WTC11 (cell line): ENCODE results near the gene ZNF236. TPM values are rescaled to one million over a fixed set of nuclear protein-coding genes. Genes with fewer than 3 reads are reported as not detected.
"Not testable (repeated sequence)": the region's sequence is repeated elsewhere in the genome, so short reads cannot be mapped to it uniquely, and the experiment has no call there.

ENCODE experiments used
- ATAC-seq: fragments of 200-7000 bp; cut with Tn5 transposase; 2 replicates; pipeline ENCODE4 v1.10.0; 2021; ENCODE audit warnings: mild to moderate bottlenecking, moderate library complexity
- CTCF ChIA-PET: fragments of 300-600 bp; sonication (Branson Sonifier 250); formaldehyde crosslinking; loops from one replicate; lab custom pipeline; 2021; ENCODE audit warnings: antibody characterized with exemption; lab: Charles Lee
- POLR2A ChIA-PET: fragments of 350-600 bp; sonication (Branson Sonifier 250); formaldehyde crosslinking; loops from one replicate; lab custom pipeline; 2021; ENCODE audit warnings: antibody characterized with exemption; lab: Charles Lee
- DNase-seq: peaks from one replicate; pipeline ENCODE4 v3.0.0; 2021; ENCODE audit warnings: low spot score
- H3K27ac Mint-ChIP-seq: 2 replicates; pipeline ENCODE4 v1.8.0; 2021; ENCODE audit warnings: mixed read lengths
- H3K27me3 Mint-ChIP-seq: 2 replicates; pipeline ENCODE4 v1.8.0; 2021; ENCODE audit warnings: low read depth, mild to moderate bottlenecking, moderate library complexity, mixed read lengths
- H3K36me3 Mint-ChIP-seq: 2 replicates; pipeline ENCODE4 v1.8.0; 2021; ENCODE audit warnings: mixed read lengths
- H3K4me1 Mint-ChIP-seq: 2 replicates; pipeline ENCODE4 v1.8.0; 2022; ENCODE audit warnings: mixed read lengths
- H3K4me3 Mint-ChIP-seq: 2 replicates; pipeline ENCODE4 v1.8.0; 2021; ENCODE audit warnings: mild to moderate bottlenecking, moderate library complexity, mixed read lengths
- H3K9me3 Mint-ChIP-seq: 2 replicates; pipeline ENCODE4 v1.8.0; 2021; ENCODE audit warnings: mixed read lengths
- CREB1 ChIP-seq: sonication (generic); formaldehyde crosslinking; IDR thresholded peaks from 2 replicates; pipeline ENCODE4 v1.8.0; 2023; ENCODE audit warnings: mild to moderate bottlenecking, missing genetic modification reagents
- ETV6 ChIP-seq: sonication (generic); formaldehyde crosslinking; IDR thresholded peaks from 2 replicates; pipeline ENCODE4 v1.8.1; 2022; ENCODE audit warnings: mild to moderate bottlenecking, missing genetic modification reagents
- FOXJ3 ChIP-seq: sonication (generic); formaldehyde crosslinking; IDR thresholded peaks from 2 replicates; pipeline ENCODE4 v1.9.0; 2021; ENCODE audit warnings: missing genetic modification reagents, mild to moderate bottlenecking, borderline replicate concordance
- FOXP1 ChIP-seq: sonication (generic); formaldehyde crosslinking; IDR thresholded peaks from 2 replicates; pipeline ENCODE4 v1.8.0; 2022; ENCODE audit warnings: missing genetic modification reagents, mild to moderate bottlenecking, moderate library complexity, borderline replicate concordance
- IRF2 ChIP-seq: sonication (generic); formaldehyde crosslinking; IDR thresholded peaks from 2 replicates; pipeline ENCODE4 v1.8.0; 2022; ENCODE audit warnings: low read depth, missing genetic modification reagents, borderline replicate concordance
- KAT7 ChIP-seq: sonication (generic); formaldehyde crosslinking; IDR thresholded peaks from 2 replicates; pipeline ENCODE4 v1.8.1; 2023; ENCODE audit warnings: missing genetic modification reagents, mild to moderate bottlenecking, borderline replicate concordance
- MYBL2 ChIP-seq: sonication (generic); formaldehyde crosslinking; IDR thresholded peaks from 2 replicates; pipeline ENCODE4 v1.8.1; 2023; ENCODE audit warnings: mild to moderate bottlenecking, moderate library complexity, missing genetic modification reagents
- NFATC4 ChIP-seq: fragments of 250-450 bp; sonication (Bioruptor Pico); IDR thresholded peaks from 2 replicates; pipeline ENCODE4 v1.9.0; 2021; ENCODE audit warnings: mild to moderate bottlenecking
- NFE2L1 ChIP-seq: sonication (generic); formaldehyde crosslinking; IDR thresholded peaks from 2 replicates; pipeline ENCODE4 v1.8.1; 2023; ENCODE audit warnings: missing genetic modification reagents
- ZNF138 ChIP-seq: sonication (generic); formaldehyde crosslinking; conservative IDR thresholded peaks from 2 replicates; pipeline ENCODE4 v1.8.1; 2022; ENCODE audit warnings: mild to moderate bottlenecking, moderate library complexity, missing genetic modification reagents
- ZNF219 ChIP-seq: sonication (generic); formaldehyde crosslinking; IDR thresholded peaks from 2 replicates; pipeline ENCODE4 v1.8.0; 2023; ENCODE audit warnings: missing genetic modification reagents, mild to moderate bottlenecking, borderline replicate concordance
- ZNF232 ChIP-seq: sonication (generic); formaldehyde crosslinking; IDR thresholded peaks from 2 replicates; pipeline ENCODE4 v1.8.0; 2022; ENCODE audit warnings: mild to moderate bottlenecking, missing genetic modification reagents
- ZNF317 ChIP-seq: sonication (generic); formaldehyde crosslinking; IDR thresholded peaks from 2 replicates; pipeline ENCODE4 v1.8.1; 2023; ENCODE audit warnings: low read depth, mild to moderate bottlenecking, moderate library complexity, missing genetic modification reagents, borderline replicate concordance
- ZNF396 ChIP-seq: fragments of 250-450 bp; sonication (Bioruptor Pico); IDR thresholded peaks from 2 replicates; pipeline ENCODE4 v1.8.0; 2021; ENCODE audit warnings: mild to moderate bottlenecking, moderate library complexity, borderline replicate concordance
- ZNF423 ChIP-seq: fragments of 250-450 bp; sonication (Bioruptor Pico); IDR thresholded peaks from 2 replicates; pipeline ENCODE4 v2.1.2; 2022; ENCODE audit warnings: mild to moderate bottlenecking, moderate library complexity
- total RNA-seq: library from RNA; stranded (reverse); gene quantifications from 3 replicates; pipeline ENCODE4 v1.2.3, GENCODE V29; 2021
- TF ChIP-seq, protein P1 (sequence below): sonication (generic); formaldehyde crosslinking; IDR thresholded peaks from 2 replicates; pipeline ENCODE4 v1.8.1; 2023; ENCODE audit warnings: mild to moderate bottlenecking, missing genetic modification reagents, moderate library complexity
- TF ChIP-seq, protein P2 (sequence below): fragments of 250-450 bp; sonication (Bioruptor Pico); IDR thresholded peaks from 2 replicates; pipeline ENCODE4 v1.8.0; 2021; ENCODE audit warnings: mild to moderate bottlenecking
- TF ChIP-seq, protein P3 (sequence below): sonication (generic); formaldehyde crosslinking; conservative IDR thresholded peaks from 2 replicates; pipeline ENCODE4 v1.8.1; 2023; ENCODE audit warnings: mild to moderate bottlenecking, low read depth, missing genetic modification reagents, moderate library complexity
- TF ChIP-seq, protein P4 (sequence below): sonication (generic); formaldehyde crosslinking; IDR thresholded peaks from 2 replicates; pipeline ENCODE4 v1.8.1; 2023; ENCODE audit warnings: mild to moderate bottlenecking, missing genetic modification reagents
- TF ChIP-seq, protein P5 (sequence below): sonication (generic); formaldehyde crosslinking; IDR thresholded peaks from 2 replicates; pipeline ENCODE4 v1.8.1; 2023; ENCODE audit warnings: mild to moderate bottlenecking, missing genetic modification reagents, moderate library complexity
- TF ChIP-seq, protein P6 (sequence below): sonication (generic); formaldehyde crosslinking; conservative IDR thresholded peaks from 2 replicates; pipeline ENCODE4 v1.8.1; 2022; ENCODE audit warnings: mild to moderate bottlenecking, missing genetic modification reagents

Gene ZNF236
- total RNA-seq, 1 experiment from 2014 or later = 19.9 TPM

DNA sequence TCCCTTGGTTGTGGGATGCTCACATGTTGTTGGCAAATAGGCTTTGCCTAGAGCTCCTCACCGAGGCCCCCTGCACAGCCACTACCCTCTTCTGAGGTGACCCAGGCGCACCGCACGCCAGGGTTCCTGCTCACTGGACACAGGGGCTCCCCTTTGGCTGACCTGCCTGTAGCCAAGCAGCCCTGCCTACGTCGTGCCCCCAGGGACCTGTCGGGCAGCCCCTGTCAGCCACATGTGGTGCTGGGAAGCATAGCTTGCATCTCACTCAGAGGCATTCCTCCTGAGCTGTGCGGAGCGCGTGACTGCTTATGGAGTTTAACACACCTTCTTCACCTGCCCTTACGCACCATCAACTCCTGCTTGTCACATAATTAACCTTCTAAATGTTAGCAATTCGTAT is 116.3 kb downstream of the ZNF236 start:
- H3K4me3 Mint-ChIP-seq = no peak overlapping the region
- H3K36me3 Mint-ChIP-seq = peaks cover 16% of the 10 kb centered on the region
- no peak for DNase-seq
- ATAC-seq = no peak
- no peaks in the 10 kb centered on the region for H3K9me3 Mint-ChIP-seq
- CTCF ChIA-PET = interaction anchor here (1.1 kb wide), 1 partner anchor 15 kb away, joined by 6 read pairs; no protein-coding TSS in a partner anchor
- no peaks in the 10 kb centered on the region for H3K27me3 Mint-ChIP-seq
- POLR2A ChIA-PET = no interaction called here
- TF ChIP-seq FOXJ3 (CRISPR knock-in tag) (no peak), ZNF232 (CRISPR knock-in tag) (no peak), ZNF219 (CRISPR knock-in tag) (no peak), ZNF396 (CRISPR knock-in tag) (no peak), KAT7 (CRISPR knock-in tag) (no peak), FOXP1 (CRISPR knock-in tag) (no peak), ZNF423 (CRISPR knock-in tag) (no peak), ZNF138 (no peak), MYBL2 (CRISPR knock-in tag) (no peak), ZNF317 (CRISPR knock-in tag) (no peak)
- TF ChIP-seq, protein P1, sequence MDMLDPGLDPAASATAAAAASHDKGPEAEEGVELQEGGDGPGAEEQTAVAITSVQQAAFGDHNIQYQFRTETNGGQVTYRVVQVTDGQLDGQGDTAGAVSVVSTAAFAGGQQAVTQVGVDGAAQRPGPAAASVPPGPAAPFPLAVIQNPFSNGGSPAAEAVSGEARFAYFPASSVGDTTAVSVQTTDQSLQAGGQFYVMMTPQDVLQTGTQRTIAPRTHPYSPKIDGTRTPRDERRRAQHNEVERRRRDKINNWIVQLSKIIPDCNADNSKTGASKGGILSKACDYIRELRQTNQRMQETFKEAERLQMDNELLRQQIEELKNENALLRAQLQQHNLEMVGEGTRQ (CRISPR knock-in tag) = no peak
- H3K27ac Mint-ChIP-seq = no peak overlapping the region
- H3K4me1 Mint-ChIP-seq = no peaks in the 10 kb centered on the region

DNA sequence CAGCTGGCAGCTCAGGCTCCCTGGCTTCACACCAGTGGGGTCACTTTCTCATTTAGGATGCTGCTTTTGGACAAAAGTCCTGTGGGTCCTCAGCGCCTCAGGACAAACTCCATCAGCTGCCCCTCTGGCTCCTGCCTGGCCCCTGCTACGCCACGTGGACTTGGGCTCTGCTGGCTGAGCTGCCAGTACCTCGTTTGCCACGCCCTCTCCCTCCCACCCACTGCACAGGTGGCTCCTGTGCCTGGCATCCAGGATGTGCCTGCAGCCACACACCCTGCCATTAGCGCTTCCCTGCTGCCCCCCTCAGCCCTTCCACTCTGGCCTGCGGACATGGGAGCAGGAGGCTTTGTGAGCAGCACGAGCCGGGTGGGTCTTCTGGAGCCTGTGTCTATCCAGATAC is 118.9 kb downstream of the ZNF236 start:
- no peak for TF ChIP-seq ETV6 (CRISPR knock-in tag)
- TF ChIP-seq, all 79 proteins: peak for 0
- Mint-ChIP-seq H3K36me3 (peaks cover 32% of the 10 kb centered on the region), H3K9me3 (peaks cover 13% of the 10 kb centered on the region), H3K27ac (no peak overlapping the region), H3K4me3 (no peak overlapping the region), H3K27me3 (no peaks in the 10 kb centered on the region), H3K4me1 (no peaks in the 10 kb centered on the region)
- POLR2A ChIA-PET = interaction anchor here (0.5 kb wide), 1 partner anchor 19 kb away, joined by 3 read pairs; no protein-coding TSS in a partner anchor
- DNase-seq (no peak), ATAC-seq (no peak)
- CTCF ChIA-PET = interaction anchor here (0.6 kb wide), 1 partner anchor 321 kb away, joined by 3 read pairs; no protein-coding TSS in a partner anchor

DNA sequence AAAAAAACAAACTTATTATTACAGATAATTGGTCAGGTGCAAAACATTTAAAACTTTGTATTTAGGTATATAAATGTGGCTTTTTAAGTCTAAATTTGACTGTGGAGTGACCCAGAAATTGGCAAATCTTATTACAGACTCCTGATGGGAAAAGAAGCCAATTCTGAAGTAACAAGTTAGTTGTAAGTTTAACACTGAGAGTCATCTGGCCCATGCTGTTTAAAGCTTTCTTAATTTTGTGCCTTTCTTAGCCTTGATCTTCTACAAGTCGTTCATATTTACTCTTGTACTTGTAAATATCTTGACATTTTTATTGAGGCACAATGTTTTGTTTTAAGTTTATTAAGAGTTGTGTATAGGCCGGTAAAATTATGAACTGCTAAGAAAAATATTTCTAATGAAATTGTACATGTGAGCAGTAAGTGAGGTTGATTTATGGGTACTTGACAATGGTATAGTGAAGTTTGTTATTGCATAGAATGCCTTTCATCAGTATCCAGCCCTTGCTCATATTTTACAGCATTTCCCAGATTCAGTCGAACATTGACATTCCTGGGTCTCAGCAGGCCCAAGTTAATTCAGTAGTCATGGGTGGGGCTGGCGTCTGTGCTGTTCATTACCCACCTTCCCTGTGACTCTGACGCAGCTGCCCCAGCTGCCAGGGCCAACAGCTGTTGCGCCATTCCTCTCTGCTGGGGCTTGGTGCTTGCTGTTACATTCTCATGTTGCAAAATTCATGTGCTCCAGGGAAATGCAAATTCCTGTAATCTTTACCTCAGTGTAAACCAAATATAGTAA is 121.4 kb downstream of the ZNF236 start:
- no peak overlapping the region for H3K4me3 Mint-ChIP-seq
- ATAC-seq (no peak), DNase-seq (no peak)
- no peak overlapping the region for H3K27ac Mint-ChIP-seq
- no peaks in the 10 kb centered on the region for H3K4me1 Mint-ChIP-seq
- H3K27me3 Mint-ChIP-seq = no peaks in the 10 kb centered on the region
- ChIA-PET POLR2A (no interaction called here), CTCF (interaction anchor here (1.3 to 1.4 kb wide), 2 partner anchors 20 to 21 kb away, joined by 4 to 5 read pairs; no protein-coding TSS in a partner anchor)
- H3K9me3 Mint-ChIP-seq = peaks cover 17% of the 10 kb centered on the region
- peaks cover 45% of the 10 kb centered on the region for H3K36me3 Mint-ChIP-seq
- TF ChIP-seq, protein P2, sequence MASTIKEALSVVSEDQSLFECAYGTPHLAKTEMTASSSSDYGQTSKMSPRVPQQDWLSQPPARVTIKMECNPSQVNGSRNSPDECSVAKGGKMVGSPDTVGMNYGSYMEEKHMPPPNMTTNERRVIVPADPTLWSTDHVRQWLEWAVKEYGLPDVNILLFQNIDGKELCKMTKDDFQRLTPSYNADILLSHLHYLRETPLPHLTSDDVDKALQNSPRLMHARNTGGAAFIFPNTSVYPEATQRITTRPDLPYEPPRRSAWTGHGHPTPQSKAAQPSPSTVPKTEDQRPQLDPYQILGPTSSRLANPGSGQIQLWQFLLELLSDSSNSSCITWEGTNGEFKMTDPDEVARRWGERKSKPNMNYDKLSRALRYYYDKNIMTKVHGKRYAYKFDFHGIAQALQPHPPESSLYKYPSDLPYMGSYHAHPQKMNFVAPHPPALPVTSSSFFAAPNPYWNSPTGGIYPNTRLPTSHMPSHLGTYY (CRISPR knock-in tag) = no peak
- TF ChIP-seq, protein P3, sequence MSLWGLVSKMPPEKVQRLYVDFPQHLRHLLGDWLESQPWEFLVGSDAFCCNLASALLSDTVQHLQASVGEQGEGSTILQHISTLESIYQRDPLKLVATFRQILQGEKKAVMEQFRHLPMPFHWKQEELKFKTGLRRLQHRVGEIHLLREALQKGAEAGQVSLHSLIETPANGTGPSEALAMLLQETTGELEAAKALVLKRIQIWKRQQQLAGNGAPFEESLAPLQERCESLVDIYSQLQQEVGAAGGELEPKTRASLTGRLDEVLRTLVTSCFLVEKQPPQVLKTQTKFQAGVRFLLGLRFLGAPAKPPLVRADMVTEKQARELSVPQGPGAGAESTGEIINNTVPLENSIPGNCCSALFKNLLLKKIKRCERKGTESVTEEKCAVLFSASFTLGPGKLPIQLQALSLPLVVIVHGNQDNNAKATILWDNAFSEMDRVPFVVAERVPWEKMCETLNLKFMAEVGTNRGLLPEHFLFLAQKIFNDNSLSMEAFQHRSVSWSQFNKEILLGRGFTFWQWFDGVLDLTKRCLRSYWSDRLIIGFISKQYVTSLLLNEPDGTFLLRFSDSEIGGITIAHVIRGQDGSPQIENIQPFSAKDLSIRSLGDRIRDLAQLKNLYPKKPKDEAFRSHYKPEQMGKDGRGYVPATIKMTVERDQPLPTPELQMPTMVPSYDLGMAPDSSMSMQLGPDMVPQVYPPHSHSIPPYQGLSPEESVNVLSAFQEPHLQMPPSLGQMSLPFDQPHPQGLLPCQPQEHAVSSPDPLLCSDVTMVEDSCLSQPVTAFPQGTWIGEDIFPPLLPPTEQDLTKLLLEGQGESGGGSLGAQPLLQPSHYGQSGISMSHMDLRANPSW (CRISPR knock-in tag) = no peak
- TF ChIP-seq, protein P4, sequence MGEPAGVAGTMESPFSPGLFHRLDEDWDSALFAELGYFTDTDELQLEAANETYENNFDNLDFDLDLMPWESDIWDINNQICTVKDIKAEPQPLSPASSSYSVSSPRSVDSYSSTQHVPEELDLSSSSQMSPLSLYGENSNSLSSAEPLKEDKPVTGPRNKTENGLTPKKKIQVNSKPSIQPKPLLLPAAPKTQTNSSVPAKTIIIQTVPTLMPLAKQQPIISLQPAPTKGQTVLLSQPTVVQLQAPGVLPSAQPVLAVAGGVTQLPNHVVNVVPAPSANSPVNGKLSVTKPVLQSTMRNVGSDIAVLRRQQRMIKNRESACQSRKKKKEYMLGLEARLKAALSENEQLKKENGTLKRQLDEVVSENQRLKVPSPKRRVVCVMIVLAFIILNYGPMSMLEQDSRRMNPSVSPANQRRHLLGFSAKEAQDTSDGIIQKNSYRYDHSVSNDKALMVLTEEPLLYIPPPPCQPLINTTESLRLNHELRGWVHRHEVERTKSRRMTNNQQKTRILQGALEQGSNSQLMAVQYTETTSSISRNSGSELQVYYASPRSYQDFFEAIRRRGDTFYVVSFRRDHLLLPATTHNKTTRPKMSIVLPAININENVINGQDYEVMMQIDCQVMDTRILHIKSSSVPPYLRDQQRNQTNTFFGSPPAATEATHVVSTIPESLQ (CRISPR knock-in tag) = no peak
- TF ChIP-seq CREB1 = no peak
- TF ChIP-seq, protein P5, sequence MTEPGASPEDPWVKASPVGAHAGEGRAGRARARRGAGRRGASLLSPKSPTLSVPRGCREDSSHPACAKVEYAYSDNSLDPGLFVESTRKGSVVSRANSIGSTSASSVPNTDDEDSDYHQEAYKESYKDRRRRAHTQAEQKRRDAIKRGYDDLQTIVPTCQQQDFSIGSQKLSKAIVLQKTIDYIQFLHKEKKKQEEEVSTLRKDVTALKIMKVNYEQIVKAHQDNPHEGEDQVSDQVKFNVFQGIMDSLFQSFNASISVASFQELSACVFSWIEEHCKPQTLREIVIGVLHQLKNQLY (CRISPR knock-in tag) = no peak
- TF ChIP-seq, protein P6, sequence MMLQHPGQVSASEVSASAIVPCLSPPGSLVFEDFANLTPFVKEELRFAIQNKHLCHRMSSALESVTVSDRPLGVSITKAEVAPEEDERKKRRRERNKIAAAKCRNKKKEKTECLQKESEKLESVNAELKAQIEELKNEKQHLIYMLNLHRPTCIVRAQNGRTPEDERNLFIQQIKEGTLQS (CRISPR knock-in tag) = no peak
- no peak for TF ChIP-seq IRF2 (CRISPR knock-in tag)
- no peak for TF ChIP-seq NFE2L1 (CRISPR knock-in tag)
- TF ChIP-seq NFATC4 = no peak

DNA sequence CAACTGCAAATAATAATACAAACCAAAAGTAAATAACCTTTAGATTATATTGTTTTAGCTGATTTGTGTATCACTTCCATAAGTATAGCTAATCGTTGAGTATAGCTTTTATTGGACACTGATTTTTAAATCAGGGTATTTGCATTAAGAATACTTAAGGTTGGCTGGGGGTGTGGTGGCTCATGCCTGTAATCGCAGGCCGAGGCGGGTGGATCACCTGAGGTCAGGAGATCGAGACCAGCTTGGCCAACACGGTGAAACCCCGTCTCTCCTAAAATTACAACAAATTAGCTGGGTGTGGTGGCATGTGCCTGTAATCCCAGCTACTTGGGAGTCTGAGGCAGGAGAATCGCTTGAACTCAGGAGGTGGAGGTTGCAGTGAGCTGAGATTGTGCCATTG is 122.0 kb downstream of the ZNF236 start:
- ATAC-seq, H3K27me3 Mint-ChIP-seq, H3K4me1 Mint-ChIP-seq, H3K27ac Mint-ChIP-seq, H3K4me3 Mint-ChIP-seq, DNase-seq, POLR2A ChIA-PET: not testable (repeated sequence)
- H3K9me3 Mint-ChIP-seq = peaks cover 17% of the 10 kb centered on the region
- CTCF ChIA-PET = interaction anchor here (1.3 to 1.4 kb wide), 2 partner anchors 21 to 22 kb away, joined by 4 to 5 read pairs; no protein-coding TSS in a partner anchor
- peaks cover 45% of the 10 kb centered on the region for H3K36me3 Mint-ChIP-seq
